ENCODE results near the gene MPPED1. TPM values are rescaled to one million over a fixed set of nuclear protein-coding genes. Genes with fewer than 3 reads are reported as not detected.

Gene MPPED1
- total RNA-seq, 3 donors from 2014 or later, result 0.17 TPM; not detected in 2

DNA sequence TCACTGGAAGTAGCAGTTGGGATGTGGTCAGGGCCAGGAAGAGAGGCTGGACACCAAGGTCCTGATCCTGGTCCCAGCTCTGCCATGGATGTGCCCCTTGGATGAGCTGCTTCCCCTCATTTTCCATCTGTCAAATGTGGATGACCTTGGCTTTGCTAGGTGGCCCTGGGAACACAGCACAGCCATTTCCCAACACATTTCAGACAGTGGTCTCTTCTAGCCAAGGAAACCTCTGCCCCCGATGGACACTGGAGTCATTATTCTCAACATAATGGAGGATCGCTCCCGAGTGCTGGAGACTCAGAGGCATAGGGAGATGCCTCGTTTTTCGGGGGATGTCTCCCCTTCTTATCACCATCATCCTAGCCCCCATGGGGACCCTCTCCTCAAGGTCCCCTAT is 13.6 kb upstream of the MPPED1 start:
- intact Hi-C loops (cut with DNase I, micrococcal nuclease), result no loop called here

DNA sequence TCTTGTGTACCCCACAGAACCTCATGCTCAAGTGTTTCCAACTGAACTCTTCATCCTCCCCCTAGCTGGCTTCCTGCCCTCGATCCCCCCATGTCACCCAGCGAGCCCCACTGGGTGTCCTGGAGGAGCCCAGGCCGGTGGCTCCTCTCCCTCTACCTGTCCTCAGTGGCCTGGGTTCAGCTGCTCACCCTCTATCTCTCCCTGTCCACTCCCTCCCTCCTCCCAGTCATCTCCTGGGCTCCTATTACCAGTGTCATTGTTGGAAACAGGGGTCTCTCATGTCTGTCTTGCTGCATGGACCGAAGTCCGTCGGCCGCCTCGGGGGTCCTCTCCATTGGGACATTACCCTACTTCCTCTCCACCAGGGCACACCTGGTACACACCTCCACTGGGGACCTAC is 12.9 kb upstream of the MPPED1 start:
- TF ChIP-seq, protein P1, sequence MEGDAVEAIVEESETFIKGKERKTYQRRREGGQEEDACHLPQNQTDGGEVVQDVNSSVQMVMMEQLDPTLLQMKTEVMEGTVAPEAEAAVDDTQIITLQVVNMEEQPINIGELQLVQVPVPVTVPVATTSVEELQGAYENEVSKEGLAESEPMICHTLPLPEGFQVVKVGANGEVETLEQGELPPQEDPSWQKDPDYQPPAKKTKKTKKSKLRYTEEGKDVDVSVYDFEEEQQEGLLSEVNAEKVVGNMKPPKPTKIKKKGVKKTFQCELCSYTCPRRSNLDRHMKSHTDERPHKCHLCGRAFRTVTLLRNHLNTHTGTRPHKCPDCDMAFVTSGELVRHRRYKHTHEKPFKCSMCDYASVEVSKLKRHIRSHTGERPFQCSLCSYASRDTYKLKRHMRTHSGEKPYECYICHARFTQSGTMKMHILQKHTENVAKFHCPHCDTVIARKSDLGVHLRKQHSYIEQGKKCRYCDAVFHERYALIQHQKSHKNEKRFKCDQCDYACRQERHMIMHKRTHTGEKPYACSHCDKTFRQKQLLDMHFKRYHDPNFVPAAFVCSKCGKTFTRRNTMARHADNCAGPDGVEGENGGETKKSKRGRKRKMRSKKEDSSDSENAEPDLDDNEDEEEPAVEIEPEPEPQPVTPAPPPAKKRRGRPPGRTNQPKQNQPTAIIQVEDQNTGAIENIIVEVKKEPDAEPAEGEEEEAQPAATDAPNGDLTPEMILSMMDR (IDR thresholded peaks at IDR 0.05), result no peak
- Histone ChIP-seq H3K36me3 (ENCODE audit: low read depth) (no peaks in the 10 kb centered on the region), H3K4me3 (no peak overlapping the region), H3K9me3 (no peaks in the 10 kb centered on the region), H3K4me1 (ENCODE audit: low read depth) (no peaks in the 10 kb centered on the region)
- peak in 1 of 3 donors; percentile 8 for DNase-seq
- no peak for ATAC-seq
- intact Hi-C loops (cut with DNase I, micrococcal nuclease), result no loop called here

More for the DNA sequence above, 13.6 kb upstream of the MPPED1 start:
- ATAC-seq, result no peak
- Histone ChIP-seq H3K9me3 (no peaks in the 10 kb centered on the region), H3K4me3 (no peak overlapping the region), H3K36me3 (ENCODE audit: low read depth) (no peaks in the 10 kb centered on the region), H3K4me1 (ENCODE audit: low read depth) (no peaks in the 10 kb centered on the region)
- TF ChIP-seq, protein P1 (IDR thresholded peaks at IDR 0.05), result no peak
- DNase-seq, result no peak

DNA sequence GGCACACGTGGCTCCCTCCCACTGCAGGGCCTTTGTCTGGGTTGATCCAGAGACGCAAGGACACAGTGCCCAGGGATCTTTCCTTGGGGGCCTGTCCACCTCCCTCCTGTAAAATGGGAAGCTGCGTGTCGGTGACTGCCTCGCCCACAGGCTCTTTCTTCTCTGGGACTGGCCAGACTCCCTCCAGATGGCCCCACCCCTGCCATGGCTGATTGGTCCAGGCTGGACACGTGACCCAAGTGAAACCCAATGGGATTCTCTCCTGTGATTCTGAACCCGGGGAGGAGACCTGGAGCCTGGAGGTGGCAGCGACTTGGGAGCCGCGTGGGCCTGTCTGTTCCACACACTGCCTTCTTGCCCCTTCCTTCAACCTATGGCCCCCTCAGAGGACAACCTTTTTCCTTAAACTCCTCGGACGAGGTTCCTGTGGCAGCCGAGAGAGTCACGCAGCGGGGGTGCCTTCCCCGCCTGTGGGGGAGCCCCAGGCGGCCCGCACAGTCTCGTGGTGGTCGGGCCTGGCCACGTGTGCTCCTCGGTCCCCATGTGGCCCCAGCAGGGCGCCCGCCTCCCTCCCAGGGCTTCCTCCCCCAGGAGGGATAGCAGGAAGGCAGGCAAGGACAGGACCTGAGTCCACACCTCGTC is 12.4 kb upstream of the MPPED1 start:
- no peak for ATAC-seq
- H3K4me1 ChIP-seq (ENCODE audit: low read depth), result no peaks in the 10 kb centered on the region
- peak in 1 of 3 donors; percentile 3 for DNase-seq
- TF ChIP-seq, protein P1 (IDR thresholded peaks at IDR 0.05), result no peak
- intact Hi-C loops (cut with DNase I, micrococcal nuclease), result no loop called here
- no peak overlapping the region for H3K4me3 ChIP-seq
- H3K36me3 ChIP-seq (ENCODE audit: low read depth), result no peaks in the 10 kb centered on the region
- no peaks in the 10 kb centered on the region for H3K9me3 ChIP-seq

DNA sequence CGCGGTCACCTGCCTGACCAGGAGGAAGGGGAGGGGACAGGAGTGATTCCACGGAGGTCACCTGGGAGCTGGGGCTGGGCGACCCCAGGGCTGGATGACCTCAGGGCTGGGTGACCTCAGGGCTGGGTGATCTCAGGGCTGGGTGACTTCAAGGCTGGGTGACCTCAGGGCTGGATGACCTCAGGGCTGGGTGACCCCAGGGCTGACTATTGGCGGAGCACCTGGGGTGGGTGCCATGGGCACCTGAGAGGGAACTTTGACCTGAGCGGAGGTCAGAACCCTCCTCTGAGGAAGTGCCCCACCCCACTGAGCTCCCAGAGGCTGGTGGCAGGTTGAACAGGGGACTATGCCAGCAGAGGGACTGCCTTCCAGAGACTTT is 11.8 kb upstream of the MPPED1 start:
- TF ChIP-seq, protein P1 (IDR thresholded peaks at IDR 0.05), result no peak
- Histone ChIP-seq H3K4me3 (no peak overlapping the region), H3K36me3 (ENCODE audit: low read depth) (no peaks in the 10 kb centered on the region), H3K9me3 (no peaks in the 10 kb centered on the region), H3K4me1 (ENCODE audit: low read depth) (no peaks in the 10 kb centered on the region)
- no peak for DNase-seq
- intact Hi-C loops (cut with DNase I, micrococcal nuclease), result no loop called here
- no peak for ATAC-seq

DNA sequence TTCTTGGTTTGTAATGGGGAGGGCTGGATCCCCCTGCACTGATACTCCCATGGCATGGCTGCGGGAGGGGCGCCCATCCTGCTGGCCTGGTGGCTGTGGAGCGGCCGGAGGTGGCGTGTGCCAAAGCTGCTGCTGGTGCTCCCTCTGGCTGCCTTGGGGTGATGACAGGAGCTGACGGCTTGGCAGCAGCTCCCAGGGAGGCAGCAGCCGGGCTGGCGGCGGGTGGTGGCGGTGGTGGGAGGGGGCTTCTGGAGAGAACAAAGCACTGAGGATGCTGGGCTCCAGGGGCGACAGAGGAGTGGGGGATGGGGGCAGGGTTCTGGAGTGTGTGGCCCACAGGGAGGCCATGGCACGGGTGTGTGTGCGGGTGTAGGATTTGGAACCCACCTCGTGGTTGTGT is 11.4 kb upstream of the MPPED1 start:
- TF ChIP-seq, protein P1 (IDR thresholded peaks at IDR 0.05), result no peak
- intact Hi-C loops (cut with DNase I, micrococcal nuclease), result no loop called here
- Histone ChIP-seq H3K4me1 (ENCODE audit: low read depth) (no peaks in the 10 kb centered on the region), H3K4me3 (no peak overlapping the region), H3K36me3 (ENCODE audit: low read depth) (no peaks in the 10 kb centered on the region), H3K9me3 (no peaks in the 10 kb centered on the region)
- ATAC-seq (no peak), DNase-seq (peak in 1 of 3 donors; percentile 7)

DNA sequence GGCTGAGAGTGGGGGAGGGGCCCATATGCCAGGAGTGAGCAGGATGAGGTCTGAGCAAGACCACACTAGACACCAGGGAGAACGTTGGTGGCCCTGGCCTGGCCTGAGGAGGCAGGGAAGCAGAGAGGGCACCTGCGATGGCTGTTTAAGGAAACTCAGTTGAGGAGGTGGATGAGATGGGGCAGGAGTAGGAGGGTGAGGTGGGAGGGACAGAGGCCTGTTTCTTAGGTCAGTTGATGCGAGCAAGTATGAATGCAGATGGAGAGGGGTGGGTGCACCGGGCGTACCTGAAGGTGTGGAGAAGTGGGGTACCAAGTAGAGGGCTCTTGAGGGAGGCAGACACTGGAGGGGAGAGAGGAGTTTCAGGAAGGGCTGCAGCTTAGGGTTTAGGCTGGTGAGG is 10.6 kb upstream of the MPPED1 start:
- H3K9me3 ChIP-seq, result no peaks in the 10 kb centered on the region
- no peaks in the 10 kb centered on the region for H3K4me1 ChIP-seq (ENCODE audit: low read depth)
- no peaks in the 10 kb centered on the region for H3K36me3 ChIP-seq (ENCODE audit: low read depth)
- H3K4me3 ChIP-seq, result no peak overlapping the region
- intact Hi-C loops (cut with DNase I, micrococcal nuclease), result no loop called here
- TF ChIP-seq, protein P1 (IDR thresholded peaks at IDR 0.05), result no peak
- DNase-seq (peak in 1 of 3 donors; percentile 8), ATAC-seq (no peak)
